NCI-H2029 (cell line): ENCODE data around the gene GPC3.
"Not testable (repeated sequence)": the region's sequence is repeated elsewhere in the genome, so short reads cannot be mapped to it uniquely, and the experiment has no call there.

Source experiments
- DNase-seq: peaks from one replicate; lab custom pipeline; 2025; lab: John Stamatoyannopoulos, UW

Gene GPC3

DNA sequence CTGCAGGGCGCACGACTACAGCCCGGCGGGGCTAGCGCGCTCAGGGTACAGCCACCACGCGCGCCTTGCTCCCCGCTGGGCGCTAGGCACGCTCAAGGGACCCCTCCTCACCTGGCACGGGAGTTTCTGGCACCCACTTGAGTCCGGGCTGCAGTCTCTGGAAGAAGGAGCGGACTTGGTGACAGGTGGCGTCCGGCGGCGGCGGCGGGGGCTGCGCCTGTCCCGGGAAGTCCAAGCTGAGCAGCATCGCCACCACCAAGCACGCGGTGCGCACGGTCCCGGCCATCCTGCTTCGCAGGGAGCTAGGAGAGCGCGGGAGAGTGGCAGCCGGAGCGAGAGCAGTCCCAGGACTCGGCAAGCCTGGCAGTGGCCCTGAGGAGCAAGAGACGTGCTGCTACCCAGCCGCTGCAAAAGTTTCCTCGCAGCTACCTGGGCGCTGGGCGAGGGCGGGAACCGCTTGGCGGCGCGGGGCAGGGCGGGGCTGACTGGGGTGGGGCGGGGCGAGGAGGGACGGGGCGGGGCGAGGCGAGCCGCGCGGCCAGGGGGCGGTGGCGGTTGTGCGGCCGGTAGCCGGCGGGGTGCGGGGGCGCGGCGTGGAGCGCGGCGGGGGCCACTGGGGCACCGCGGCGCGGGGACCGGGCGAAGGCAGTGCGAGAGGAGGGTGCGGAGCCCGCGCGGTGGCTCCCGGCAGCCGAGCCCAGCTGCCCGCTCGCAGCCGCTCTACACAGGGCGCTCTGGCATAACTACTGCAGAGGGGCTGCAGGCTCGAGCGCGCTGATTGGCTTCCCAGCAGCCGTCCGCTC is at the start of gene GPC3:
Gene GPC3 (minus strand): TSS at position 431 of the 803 bp plus-strand sequence.
- peak; percentile 16 for DNase-seq

DNA sequence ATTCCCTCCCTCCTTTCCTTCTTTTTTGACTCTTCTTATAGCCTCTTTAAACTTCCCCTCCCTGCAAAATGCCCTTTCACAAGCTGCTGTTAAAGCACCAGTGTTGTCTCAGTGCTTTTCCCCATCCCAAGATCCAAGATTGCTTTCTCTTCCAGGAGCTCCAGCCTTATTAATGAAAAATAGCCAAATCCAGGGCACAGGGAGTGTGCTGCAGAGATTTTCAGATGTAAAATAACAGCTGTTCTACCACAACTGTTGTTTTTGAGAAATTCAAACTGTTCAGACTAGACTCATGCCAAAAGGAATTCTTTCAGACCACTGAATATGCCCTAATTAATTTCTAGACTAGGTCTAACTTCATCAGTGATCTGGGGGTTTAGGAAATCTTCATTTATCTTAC is 47.0 kb upstream of the GPC3 start:
- DNase-seq = no peak

DNA sequence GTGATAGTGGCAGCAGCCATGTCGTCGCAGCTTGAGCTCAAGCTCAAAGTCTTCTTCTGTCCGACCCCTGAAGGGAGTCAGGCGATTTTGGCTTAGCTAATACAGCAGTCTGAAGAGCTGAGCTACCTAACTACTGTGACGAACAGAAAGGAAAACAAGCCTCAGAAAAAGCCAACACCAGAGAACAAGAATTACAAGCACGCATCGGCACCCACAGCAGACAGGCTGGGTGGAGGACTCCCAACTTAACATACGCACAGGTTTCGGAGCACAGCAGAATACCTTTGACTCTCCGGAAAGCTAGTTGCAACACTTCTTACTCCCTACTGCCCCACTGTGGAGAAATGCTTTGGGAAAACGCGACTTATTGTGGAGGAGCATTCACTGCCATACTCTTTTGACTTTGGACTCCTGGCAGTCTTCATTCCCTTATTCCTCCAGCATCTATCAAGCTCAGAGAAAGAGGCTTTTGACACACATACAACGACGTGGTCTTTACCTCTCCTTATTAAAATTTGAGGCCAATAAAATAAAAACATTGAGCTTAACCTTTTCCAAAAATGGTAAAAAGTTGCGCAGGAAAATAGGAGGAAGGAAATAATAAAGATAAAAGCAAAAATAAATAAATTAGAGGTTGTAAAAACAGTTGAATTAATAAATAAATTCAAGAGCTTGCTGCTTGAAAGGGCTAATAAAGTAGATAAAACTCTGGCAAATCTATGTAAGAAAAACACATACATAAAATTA is 41.3 kb upstream of the GPC3 start:
- DNase-seq = peak; percentile 1

DNA sequence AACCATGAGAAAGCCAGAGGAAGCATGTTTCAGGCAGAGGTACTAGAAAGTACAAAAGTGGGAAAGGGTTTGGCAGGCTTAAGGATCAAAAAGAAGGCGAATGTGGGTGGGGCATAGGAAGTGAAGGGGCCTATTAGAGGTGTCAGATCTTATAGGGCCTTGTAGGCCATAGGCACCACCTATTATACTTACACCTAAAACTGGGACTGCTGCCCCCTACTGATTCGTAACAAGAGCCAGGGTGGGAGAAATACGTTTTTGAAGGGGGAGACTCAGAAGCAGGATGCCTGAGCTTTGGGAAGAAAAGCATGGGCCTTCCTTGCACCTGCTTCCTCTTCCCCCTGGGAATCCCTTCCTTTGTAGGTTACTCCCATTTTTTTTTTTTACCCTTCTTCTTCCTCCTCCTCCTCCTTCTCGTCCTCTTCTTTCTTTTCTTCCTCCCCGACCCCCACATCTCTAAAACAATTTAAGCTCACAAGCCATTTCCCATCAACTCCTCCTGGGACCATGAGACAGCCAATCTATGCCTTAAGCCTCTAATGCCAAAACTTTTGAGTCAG is 40.7 kb upstream of the GPC3 start:
- no peak for DNase-seq

DNA sequence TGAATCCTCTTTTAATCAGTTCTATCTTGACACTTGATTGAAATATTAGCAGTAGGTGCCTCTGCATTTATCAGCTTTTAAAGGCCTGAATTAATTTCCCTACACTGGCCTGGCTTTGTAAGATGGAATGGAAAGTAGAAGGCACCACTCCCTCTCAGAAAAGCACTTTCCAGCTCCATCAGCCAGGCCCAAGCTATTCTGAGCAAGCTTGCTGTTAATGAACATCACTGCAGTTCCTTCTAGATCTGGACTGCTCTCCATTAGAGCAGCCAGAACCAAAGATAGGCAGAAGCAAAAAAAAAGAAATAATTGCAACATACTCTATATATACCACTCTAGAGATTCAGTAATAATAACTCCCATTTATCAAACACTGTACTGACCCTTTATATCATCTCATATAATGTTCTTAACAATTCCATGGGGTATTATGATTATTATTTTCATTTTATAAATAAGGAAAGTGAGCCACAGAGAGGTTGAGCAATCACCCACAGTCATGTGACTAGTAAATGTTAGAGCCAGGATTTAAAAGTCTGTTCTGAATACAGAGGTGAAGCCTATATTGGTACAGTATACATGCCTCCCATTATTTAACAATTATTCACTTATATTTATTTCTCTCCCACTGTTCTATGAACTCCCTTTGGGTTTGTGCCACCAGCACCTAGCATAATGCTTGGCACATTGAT is 39.4 kb upstream of the GPC3 start:
- no peak for DNase-seq

DNA sequence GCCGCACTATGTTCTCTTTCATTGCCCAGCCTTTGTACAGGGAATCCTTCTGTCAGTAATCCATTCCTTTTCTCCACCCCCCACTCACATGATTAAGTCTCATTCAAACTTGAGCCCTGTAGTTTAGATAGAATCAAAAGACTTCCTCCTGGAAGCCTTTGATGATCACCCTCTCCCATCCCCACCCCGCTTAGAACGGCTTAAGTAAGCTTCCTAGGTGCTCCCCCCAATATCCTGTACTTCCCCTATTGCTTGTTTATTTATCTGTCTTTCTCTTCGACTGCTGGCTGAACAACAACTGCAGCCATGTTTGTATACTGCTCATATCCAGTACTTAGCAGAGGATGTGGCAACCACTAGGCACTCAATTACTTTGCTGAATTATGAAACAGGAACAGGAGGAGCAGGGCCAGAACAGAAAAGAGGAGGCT is 38.5 kb upstream of the GPC3 start:
- peak; percentile 12 for DNase-seq

DNA sequence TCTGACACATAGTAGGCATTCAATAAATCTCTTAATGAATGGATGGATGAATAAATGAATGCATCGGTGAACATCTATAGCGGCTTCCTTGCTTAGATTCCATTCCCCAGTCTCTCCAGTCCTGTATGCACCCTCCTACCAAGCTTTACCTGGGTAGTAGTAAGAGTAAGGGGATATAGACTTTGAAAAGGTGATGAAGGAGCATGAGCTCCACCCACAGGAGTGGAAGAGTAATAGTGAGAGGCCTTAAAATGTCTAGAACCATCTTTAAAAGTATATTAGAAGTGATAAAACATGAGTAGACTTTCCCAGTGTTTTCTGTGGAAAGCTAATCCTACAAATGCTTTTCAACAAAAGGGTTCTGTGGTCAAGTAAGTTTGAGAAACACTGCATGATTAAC is 35.5 kb upstream of the GPC3 start:
- no peak for DNase-seq

DNA sequence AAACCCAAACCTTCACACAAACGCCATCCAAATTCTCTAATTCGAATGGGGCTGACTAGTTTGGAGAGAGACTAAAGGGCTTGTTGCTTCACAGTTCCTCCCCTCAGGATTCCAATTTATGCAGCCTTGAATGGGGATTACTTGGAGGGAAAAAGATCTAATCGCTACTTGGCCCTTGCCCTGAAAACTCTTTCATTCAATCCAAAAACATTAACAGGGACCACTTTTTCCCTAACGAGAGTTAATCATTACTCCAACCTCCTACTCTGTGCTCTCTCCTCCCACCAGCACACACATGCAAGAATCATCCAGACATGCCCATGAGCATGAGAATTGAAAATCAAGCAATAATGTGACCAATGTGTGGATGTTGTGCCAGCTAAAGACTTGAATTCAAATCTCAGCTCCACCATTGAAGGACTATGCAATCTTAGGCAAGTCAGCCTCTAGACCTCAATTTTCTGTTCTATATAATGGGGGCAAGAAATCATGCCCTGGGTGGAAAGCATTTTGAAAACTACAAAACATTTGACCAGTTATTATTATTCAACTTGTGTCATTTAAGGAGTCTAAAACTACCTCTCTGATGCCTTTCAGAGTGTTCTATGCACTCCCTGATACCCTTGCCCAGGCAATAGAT is 34.3 kb upstream of the GPC3 start:
- no peak for DNase-seq

DNA sequence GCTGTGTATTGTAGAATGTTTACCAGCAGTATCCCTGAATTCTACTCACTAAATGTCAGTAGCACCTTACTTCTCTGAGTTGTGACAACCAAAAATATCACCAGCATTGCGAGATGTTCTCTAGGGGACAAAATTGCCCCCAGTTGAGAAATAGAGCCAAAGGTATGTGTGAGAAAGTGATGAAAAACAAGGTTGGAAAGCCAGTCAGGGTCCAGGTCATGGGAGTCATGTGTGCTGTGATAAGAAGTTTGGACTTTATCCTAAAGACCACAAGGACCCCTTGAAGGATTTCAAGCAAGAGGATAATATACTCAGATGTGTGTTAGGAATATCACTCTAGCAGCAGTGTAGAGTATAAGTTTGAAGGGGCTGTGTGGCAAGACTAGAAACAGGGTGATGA is 30.9 kb upstream of the GPC3 start:
- DNase-seq = not testable (repeated sequence)

DNA sequence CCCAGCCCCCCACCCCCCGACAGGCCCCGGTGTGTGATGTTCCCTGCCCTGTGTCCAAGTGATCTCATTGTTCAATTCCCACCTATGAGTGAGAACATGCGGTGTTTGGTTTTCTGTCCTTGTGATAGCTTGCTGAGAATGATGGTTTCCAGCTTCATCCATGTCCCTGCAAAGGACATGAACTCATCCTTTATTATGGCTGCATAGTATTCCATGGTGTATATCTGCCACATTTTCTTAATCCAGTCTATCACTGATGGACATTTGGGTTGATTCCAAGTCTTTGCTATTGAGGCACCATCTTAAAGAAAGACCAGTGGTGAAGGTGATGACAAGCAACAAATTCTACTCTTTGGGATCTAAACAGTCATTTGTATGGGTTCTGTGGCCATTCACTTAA is 30.1 kb upstream of the GPC3 start:
- DNase-seq = not testable (repeated sequence)

DNA sequence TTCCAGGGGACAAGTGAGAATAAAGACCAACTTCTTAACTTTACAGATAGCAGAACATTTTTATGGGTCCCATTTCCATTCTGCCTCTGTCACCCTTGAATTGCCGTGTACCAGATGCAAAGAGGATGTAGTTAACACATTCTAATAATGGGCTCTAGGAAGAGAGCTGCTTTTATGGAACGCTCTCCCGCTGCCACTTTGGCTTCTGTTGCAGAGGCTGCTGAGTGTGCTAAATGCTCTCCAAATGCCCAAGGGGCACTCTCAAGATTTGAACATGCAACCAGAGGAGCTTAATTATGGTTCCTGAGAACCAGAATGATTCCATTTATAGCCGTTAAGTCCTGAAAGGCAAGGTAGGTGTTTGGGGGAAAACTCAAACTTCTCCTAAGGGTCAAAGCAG is 28.1 kb upstream of the GPC3 start:
- DNase-seq = no peak

DNA sequence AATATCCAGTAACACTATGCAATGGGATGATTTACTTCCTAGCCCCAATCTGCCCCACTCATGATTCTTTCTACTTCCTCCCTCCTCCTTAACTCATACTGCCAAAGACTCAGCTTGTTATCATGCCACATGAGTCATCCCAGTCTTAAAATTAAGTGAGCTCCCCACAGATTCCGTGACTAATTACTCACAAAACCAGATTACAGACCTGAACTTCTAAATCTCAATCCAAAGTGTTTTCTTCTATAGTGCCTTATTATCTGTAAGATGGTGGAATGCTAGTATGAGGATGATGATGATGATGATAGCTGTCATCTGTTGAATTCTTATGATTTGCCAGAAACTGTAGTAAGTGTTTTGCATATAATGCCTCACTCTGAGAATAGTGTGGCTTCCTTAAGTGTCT is 27.7 kb upstream of the GPC3 start:
- no peak for DNase-seq

DNA sequence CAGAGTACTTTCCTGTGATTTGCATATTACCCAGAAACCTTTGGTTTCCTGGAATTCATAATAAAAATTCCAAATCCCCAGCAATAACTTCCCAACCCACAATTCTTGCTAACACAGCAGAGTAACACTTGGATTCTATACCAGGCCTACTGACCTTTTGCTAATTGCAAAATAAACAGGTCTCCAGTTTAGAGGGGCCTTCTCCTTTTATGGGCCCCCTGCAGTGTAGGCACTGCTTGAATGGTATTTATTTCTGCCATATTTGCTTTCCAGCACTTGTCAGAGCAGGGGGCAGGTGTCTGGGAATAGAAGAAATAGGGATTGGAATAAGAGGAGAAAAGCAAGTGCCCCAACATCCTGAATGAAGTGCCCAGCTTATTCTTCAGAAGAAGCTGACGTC is 25.3 kb upstream of the GPC3 start:
- DNase-seq = no peak

DNA sequence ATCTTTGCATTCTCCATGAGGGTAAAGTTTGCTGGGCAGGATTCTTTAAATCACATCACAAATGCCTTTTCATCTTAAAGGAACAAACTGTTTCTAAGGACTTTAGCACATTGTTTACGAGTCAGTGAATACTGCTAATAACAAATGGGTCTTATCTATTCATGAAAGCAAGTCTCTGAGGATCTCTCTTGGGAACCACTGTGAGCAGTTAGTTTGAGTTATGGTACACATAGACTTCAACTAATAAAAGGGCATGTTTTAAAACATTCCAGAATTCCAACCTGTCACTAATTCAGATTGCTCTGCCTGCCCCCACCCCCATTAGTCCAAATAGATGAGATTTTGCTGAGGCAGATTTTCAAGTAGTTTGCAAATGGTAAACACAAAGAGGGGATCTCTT is 22.3 kb upstream of the GPC3 start:
- no peak for DNase-seq

DNA sequence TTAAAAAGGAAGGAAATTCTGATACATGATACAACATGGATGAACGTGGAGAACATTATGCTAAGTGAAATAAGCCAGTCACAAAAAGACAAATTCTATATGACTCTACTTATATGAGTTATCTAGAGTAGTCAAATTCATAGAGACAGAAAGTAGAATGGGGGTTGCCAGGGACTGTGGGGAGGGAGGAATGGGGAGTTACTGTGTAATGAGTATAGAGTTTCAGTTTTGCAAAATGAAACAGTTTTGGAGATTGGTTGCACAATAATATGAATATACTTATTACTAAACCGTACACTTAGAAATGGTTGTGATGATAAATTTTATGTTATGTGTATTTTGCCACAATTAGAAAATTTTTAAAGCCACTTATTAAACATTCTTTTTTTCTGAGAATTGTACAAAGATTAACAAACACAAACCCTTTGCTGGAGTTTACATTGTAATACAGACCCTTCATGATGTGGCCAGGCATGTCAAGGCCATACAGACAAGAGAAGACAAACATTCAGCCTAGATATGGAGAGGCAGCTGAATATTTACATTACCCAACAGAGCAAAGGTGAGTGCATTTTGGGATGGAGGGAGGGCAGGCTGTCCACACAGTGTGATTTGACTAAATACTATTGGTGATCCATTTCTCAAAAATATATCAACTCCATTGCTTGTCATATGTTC is 21.2 kb upstream of the GPC3 start:
- peak; percentile 17 for DNase-seq

DNA sequence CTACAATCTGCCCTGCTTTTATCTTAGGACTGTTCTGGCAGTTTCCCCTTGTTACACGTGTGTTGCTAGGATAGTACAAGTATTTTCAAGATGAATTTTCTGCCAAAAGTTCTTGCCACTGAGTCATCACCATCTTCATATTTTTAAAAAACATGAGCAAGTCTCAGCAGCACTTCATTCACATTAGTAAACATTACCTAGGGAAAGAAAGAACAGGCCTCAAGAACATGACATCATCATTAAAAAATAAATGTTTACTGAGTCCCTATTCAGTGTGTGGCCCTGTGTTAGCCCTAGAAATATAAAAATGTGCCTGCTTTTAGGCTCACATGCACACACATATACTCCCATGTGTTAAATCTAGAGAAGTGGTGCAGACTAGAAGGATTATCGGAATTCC is 18.7 kb upstream of the GPC3 start:
- DNase-seq = no peak

DNA sequence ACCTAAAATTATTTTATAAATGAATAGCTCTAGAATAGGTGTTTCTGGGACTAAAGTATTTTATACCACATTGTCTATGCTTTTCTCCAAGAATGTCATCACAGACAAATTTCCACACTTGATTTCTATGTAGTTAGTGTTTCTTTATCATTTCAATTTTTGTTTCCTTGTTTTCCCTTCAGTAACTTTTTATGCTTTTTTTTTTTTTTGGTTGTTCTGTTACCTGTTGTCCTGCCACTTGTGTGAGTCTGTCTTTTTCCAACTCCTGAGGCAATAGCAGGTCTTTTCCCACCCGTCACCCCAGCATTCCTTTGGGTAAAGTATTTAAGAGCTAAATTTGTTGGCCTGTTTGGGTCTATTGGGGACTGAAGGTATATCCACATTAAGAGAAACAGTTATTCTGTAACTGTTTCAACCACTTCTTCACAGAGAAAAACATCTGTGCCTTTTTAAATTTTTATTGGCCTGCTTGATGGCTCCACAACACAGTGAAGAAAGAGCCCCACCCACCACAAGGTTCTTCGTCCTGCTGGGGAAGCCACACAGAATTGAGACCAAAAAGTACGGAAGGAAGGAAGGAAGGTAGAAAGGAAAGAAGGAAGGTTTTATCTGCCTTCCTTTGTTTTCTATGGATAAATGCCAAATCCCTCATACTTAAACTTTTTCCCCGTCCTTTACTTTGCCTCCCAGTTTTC is 17.7 kb upstream of the GPC3 start:
- DNase-seq = no peak

DNA sequence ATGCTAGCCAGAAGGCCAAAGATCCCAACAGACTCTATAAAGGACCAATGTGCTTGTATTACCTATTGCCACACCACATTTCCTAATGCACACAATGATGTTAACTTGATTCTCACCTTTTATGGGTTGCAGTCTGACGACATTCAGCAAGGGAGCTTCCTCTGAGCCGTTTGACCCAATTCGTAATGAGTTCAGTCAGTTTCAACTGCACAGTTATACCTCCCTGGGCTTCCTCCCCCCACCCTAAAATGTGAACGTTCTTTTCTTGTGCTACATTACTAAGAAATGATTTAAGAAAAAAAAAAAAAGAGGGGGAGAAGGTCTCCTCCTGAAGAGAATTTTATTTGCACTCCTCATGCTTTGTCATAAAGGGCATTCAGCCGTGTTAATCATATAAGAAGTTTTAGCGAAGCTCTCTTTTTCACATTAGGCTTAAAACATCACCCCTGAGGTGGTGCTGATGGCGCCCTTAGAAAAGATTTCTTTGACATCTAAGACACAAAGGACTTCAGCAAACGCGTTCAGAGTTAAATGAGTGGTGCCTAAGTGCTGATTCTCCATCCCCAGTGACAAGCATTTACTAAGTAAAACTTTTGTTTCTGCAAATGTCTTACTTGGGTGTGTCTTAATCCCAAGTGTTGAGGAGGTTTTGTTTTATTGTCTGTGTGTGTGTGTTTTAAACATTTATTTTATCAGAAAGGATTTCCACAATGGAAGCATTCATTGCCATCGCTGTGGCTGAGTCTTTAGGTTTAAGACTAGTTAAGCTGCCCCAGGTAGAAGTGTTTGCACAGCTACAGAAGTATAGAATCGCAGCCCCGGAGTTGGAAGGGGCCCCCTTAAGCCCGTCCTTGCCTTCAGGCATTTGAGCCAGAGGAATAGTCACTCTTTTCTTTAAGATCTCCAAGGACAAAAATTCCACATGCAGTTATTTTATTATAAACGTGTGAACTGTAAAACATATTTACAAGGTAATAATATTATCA is 15.2 kb upstream of the GPC3 start:
- DNase-seq = no peak

DNA sequence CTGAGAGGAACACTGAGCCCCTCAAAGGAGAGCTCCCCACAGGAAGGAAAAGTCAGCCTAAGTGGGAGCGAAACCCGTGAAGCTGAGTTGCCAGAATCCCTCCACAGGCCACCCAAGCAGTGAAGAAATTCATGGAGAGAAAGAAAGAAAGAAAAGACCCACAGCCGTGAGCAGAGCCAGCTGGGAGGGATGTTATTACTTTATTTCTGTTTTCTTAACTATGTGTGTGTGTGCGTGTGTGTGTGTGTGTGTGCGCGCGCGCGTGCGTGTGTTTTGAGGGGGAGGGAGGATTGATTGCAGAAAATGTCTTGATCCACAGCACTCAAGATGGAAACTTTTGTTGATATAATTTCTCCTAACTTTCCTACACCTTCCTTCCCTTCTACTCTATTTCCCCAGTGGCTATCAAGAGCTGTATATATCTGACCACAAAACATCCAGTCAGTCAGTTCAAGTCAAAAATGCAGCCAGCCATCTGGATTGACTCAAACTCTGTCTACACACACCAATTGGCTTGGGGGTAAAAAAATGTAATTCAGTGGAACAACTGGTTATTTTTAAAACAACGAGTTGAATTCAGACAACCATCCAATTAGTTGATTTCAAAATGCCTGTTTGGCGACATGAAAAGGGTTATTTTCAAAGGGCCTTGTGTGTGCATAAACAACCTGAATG is 13.8 kb upstream of the GPC3 start:
- no peak for DNase-seq
